Activated CD4-positive, CD25-positive, alpha-beta regulatory T cell (primary cell): ENCODE data around the gene PHF19.

ENCODE experiments used
- DNase-seq, 4 experiments: peaks; one replicate each; lab custom pipeline; 2025; lab: John Stamatoyannopoulos, UW

Gene PHF19

GRCh38 chr9:120913647-120914264, 36.8 kb upstream of the PHF19 start:
- DNase-seq: peak in 1 of 4 experiments; percentile 23

GRCh38 chr9:120912958-120913646, 36.1 kb upstream of the PHF19 start:
- no peak for DNase-seq

- no peak for DNase-seq
Measured at GRCh38 chr9:120911295-120911837, 34.4 kb upstream of the PHF19 start.

- DNase-seq: no peak
Measured at GRCh38 chr9:120910643-120911042, 33.7 kb upstream of the PHF19 start.

GRCh38 chr9:120909904-120910303, 32.9 kb upstream of the PHF19 start:
- no peak for DNase-seq

- DNase-seq: no peak
Measured at GRCh38 chr9:120905315-120906164, 28.6 kb upstream of the PHF19 start.

- no peak for DNase-seq
Measured at GRCh38 chr9:120904978-120905301, 28.0 kb upstream of the PHF19 start.

GRCh38 chr9:120904061-120904977, 27.3 kb upstream of the PHF19 start:
- peak in 2 of 4 experiments; percentile 55 to 71 for DNase-seq

GRCh38 chr9:120902569-120903535, 25.9 kb upstream of the PHF19 start:
- DNase-seq: no peak

- no peak for DNase-seq
Measured at GRCh38 chr9:120901755-120902568, 25.0 kb upstream of the PHF19 start.

GRCh38 chr9:120900824-120901223, 23.8 kb upstream of the PHF19 start:
- DNase-seq: no peak

GRCh38 chr9:120899490-120900068, 22.6 kb upstream of the PHF19 start:
- DNase-seq: no peak

GRCh38 chr9:120898396-120898795, 21.4 kb upstream of the PHF19 start:
- DNase-seq: no peak

- DNase-seq: no peak
Measured at GRCh38 chr9:120895951-120896350, 19.0 kb upstream of the PHF19 start.

GRCh38 chr9:120894321-120895148, 17.5 kb upstream of the PHF19 start:
- no peak for DNase-seq

GRCh38 chr9:120893611-120894307, 16.8 kb upstream of the PHF19 start:
- no peak for DNase-seq

- peak in 3 of 4 experiments; percentile 26 to 43 (median 36) for DNase-seq
Measured at GRCh38 chr9:120892748-120893610, 16.0 kb upstream of the PHF19 start.
